HT-29 (cell line): ENCODE measurements around the gene KLF1. TPM values are rescaled to one million over a fixed set of nuclear protein-coding genes. Genes with fewer than 3 reads are reported as not detected.
"Not testable (repeated sequence)": the region's sequence is repeated elsewhere in the genome, so short reads cannot be mapped to it uniquely, and the experiment has no call there.

Source experiments
- DNase-seq: peaks from one replicate; pipeline ENCODE4 v3.0.0-alpha.2; 2015; ENCODE audit warnings: low spot score
- total RNA-seq: library from RNA; depleted of rRNA; stranded (reverse); fragments of >200 nt; shearing (Covaris generic); gene quantifications from 2 replicates; pipeline ENCODE4 v1.2.3, GENCODE V29; 2014

The KLF1 gene
- total RNA-seq, 1 experiment from 2014 or later, result not detected

DNA sequence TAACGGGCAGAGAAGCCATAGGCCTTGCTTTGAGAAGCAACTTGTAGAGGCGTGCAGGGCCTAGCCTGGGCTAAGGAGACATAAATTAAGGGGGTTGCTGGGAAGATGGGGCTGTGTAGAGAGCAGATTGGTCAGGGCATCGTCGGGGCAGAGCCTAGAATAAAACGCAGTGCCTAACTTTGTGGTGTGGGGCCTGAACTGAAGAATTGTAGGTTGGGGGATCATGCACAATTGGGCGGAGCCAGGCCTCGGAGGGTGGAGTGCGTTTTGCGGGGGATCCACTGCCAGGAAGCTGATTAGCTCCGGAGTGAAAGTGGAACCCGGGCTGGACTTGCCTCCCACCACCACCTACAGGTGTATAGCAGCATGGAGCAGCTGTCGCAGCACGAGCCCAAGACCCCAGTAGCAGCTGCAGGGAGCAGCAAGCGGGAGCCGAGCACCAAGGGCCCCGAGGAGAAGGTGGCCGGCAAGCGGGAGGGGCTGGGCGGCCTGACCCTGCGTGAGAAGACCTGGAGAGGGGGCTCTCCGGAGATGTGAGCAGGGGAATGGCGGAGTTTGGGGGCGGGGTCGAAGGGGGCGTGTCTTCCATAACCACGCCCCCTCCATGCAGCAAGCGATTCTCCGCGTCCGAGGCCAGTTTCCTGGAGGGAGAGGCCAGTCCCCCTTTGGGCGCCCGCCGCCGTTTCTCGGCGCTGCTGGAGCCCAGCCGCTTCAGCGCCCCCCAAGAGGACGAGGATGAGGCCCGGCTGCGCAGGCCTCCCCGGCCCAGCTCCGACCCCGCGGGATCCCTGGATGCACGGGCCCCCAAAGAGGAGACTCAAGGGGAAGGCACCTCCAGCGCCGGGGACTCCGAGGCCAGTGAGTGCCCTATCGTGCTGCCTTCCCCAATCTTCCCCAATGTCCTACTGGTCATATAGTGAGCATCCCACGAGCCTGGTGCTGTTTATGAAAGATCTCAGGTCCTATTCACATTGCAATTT, 19.6 kb downstream of the KLF1 start:
- DNase-seq, result no peak

DNA sequence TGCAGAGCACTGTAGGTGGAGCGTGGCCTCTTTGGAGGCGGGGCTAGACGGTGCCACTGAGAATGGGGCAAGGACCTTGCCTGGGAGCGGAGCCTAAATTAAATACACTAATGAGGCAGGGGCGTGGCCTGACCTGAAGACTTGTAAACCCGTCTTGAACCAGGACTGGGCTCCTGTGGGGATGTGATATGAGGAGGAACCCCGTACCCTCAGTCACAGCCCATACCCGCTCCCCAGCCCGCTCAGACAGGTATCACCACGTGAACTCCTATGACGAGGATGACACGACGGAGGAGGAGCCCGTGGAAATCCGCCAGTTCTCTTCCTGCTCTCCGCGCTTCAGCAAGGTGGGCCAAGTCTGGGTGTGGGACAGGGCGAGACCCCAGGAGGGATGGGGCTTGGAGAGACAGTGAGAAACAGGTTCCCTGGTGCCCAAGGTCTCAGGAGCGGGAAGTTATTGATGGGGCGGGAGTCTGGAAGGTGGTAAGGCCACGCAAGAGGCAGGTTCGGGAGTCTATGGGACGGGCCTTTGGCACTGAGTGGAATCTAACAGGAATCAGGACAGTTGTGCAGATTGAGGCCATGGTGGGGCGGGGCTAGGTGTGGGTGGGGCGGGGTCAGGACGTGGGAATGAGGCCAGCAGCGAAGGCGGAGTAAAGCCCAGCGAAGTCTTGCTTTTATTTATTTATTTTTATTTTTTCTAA, 20.4 kb downstream of the KLF1 start:
- no peak for DNase-seq

GRCh38 chr19:12865746-12866415, 21.1 kb downstream of the KLF1 start:
- no peak for DNase-seq

DNA sequence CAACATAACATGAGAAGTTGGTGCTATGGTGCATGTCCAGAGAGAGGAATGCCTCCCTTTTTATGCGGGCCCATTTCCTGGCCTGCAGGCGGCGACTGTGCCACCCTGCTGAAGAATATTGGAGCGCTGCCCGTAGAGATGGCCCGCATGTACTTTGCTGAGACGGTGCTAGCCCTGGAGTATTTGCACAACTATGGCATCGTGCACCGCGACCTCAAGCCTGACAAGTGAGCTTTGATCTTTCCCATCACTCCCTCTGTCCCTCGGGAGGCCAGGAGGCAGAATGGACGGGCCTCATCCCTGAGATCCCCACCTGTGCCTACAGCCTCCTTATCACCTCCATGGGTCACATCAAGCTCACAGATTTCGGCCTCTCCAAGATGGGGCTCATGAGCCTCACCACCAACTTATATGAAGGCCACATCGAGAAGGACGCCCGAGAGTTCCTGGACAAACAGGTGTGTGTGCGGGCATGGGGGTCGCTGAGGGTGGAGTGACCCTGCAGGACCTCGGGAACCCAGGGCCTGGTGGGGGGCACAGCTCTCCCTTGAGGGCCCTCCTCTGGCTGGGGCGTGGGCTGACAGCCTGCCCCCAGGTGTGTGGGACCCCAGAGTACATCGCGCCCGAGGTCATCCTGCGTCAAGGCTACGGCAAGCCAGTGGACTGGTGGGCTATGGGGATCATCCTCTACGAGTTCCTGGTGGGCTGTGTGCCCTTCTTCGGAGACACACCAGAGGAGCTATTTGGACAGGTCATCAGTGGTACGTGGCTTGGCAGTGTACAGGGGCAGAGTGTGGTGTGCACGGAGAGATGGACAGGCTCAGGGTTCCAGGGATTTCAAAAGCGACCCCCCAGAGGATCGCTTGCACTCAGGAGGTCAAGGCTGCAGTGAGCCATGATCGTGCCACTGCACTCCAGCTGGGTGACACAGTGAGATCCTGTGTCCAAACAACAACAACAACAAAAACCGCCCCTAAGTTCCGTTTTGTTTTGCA, 22.0 kb downstream of the KLF1 start:
- no peak for DNase-seq

DNA sequence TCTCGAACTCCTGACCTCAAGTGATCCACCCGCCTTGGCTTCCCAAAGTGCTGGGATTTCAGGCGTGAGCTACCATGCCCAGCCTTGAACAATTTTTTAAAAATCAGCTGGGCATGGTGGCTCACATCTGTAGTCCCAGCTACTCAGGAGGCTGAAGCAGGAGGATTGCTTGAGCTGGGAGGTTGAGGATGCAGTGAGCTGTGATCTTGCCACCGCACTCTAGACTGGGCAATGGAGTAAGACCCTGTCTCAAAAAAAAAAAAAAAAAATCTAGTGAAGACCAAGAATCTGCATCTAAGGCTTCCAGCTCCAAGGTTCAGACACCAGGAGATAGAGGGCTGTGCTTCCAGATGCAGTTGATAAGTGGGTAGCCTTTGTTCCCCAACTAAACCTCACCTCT, 22.9 kb downstream of the KLF1 start:
- no peak for DNase-seq

DNA sequence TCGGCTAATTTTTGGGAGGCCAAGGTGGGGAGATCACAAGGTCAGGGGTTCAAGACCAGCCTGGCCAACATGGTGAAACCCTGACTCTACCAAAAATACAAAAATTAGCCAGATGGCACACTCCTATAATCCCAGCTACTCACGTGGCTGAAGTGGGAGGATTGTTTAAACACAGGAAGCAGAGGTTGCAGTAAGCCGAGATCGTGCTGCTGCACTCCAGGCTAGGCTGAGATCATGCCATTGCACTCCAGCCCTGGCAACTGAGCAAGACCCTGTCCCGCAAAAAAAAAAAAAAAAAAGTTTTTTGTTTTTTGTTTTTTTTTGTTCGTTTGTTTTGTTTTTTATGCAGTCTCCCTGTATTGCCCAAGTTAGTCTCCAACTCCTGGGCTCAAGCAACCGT, 27.5 kb downstream of the KLF1 start:
- no peak for DNase-seq

GRCh38 chr19:12858041-12858928, 28.7 kb downstream of the KLF1 start:
- DNase-seq, result no peak

GRCh38 chr19:12856653-12857052, 30.3 kb downstream of the KLF1 start:
- no peak for DNase-seq

DNA sequence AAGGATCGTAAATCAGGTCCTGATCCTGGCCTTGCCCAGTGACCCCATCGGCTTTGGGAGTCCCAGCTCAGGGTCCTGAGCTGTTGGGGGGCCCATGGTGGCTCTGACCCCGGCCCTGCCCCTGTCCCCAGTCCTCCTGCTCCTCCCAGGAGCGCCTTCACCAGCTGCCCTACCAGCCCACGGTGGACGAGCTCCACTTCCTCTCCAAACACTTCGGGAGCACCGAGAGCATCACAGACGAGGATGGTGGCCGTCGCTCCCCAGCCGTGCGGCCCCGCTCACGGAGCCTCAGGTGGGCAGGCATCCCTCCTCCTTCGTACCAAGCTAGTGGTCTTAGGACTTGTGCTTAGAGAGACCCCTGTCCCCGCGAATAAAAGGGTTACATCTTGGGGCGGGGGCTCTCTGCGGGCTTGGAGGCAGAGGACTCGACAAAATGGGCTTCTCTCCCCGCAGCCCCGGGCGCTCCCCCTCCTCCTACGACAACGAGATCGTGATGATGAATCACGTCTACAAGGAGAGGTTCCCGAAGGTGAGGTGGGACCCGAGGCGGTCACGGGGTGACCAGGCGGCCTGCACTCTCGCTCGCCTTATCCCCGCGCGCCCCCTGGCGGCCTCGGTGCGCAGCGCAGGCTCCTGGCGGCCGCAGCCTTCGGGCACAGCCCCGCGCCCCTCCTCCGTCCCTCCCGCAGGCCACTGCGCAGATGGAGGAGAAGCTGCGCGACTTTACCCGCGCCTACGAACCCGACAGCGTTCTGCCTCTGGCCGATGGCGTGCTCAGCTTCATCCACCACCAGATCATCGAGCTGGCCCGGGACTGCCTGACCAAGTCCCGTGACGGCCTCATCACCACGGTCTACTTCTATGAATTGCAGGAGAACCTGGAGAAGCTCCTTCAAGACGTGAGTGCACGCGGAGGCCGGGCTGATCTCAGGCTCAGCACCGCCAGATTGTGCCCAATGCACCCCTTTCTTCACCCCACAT, 39.6 kb downstream of the KLF1 start:
- DNase-seq, result peak; percentile 78

DNA sequence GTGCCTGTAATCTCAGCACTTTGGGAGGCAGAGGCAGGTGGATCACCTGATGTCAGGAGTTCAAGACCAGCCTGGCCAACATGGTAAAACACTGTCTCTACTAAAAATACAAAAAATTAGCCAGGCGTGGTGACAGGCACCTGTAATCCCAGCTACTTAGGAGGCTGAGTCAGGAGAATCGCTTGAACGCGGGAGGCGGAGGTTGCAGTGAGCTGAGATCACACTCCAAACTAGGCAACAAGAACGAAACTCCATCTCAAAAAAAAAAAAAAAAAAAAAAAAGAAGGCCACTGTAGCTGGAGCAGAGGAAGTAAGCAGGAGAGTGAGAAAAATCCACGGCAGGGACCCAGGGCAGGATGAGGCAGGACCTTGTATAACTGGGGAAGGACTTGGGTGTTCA, 40.4 kb downstream of the KLF1 start:
- DNase-seq, result not testable (repeated sequence)

DNA sequence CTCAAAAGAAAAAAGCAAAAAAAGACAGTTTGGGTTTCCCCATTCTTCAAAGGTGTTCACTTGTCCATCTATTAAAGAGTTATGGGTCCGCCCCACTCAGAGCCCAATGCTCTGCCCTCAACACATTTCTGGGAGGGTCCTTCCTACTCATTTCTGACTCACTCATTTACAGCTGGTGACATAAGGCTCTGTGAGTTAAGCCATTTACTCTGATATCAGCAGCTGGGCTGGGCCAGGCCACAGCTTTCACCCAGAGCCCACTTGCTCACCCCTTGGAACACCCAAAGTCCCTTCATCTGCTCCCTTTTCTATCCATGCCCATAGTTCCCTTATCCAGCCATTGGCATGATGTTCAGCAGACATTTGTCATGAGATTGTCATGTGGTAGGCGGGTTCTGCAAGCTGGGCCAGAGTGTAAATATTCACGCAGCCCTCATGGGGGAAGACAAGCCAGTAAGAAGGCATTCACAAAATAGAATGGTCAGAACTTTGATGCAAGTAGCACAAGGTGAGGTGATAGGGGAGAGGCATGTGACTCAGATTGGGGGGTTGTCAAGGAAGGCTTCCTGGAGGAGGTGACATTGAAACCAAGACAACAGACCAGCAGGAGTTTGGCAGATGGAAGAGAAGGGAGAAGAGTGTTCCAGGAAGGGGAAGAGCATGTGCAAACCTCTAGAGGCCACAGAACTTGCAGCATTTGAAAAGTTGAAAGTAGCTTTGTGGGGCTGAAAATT, 42.8 kb downstream of the KLF1 start:
- no peak for DNase-seq

DNA sequence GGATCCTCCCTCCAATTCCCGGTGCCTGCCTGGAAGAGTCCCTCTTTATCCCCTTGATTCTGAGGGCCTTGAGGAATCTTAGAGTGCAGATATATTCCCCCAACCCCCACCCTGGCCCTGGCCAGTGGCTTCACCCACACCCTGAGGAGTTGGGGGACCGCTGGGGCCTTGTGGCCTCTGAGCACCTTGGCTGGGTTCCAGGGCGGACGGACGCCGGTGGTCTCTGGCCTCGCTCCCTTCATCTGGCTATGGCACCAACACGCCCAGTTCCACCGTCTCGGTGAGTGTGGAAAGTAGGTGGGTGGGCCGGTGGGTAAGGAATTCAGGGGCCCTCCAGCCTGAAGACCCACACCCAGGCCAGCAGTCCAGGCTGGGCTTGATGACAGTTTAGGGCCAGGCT, 43.7 kb downstream of the KLF1 start:
- DNase-seq, result no peak

DNA sequence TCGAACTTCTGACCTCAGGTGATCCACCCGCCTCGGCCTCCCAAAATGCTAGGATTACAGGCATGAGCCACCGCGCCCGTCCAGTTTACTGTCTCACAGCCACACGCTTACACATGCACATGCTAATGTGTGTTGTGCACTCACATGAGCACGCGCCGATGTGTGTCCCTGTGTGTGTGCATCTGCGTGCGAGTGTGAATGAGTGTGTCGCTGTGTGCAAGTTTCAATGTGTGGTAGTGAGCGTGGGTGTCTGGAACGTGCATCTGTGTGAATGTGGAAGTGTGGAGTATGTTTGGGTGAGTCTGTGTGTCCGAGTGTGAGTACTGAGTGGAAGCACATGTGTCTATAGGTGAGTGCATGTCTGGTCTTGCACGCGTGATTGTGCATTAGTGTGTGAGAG, 44.5 kb downstream of the KLF1 start:
- DNase-seq, result no peak

DNA sequence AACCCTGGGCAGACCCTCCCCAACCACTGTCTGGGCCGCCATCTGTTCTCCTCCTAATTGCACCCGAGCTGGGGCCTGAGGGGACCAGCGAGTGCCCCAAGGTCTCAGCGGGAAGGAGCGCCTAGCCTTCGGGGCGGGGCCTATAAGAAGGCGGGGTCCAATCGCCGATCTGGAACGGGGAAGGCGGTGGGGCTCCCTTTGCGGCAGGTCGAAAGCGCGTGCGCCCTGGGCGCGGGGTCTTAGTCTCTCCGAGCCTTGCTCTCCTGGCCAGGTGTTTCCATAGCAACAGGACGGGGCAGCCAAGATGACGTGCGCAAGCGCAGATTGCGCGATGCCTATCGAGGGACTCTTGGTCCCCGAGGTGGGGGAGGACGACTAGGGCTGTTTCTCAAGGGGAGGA, 45.9 kb downstream of the KLF1 start:
- no peak for DNase-seq

GRCh38 chr19:12840091-12841079, 46.6 kb downstream of the KLF1 start:
- peak; percentile 73 for DNase-seq

GRCh38 chr19:12838886-12839756, 47.9 kb downstream of the KLF1 start:
- DNase-seq, result no peak
